Large intestine (tissue), 3 donors: ENCODE measurements around the gene CFLAR. TPM values are rescaled to one million over a fixed set of nuclear protein-coding genes. Genes with fewer than 3 reads are reported as not detected.
A peak's percentile ranks its signal among the peaks of the same experiment; 100 is the strongest.
"Not testable (repeated sequence)": the region's sequence is repeated elsewhere in the genome, so short reads cannot be mapped to it uniquely, and the experiment has no call there.

ENCODE experiments used
- DNase-seq, 2 donors: peaks; one replicate each; pipeline versions ENCODE4 v3.0.0 to v3.0.0-alpha.2; 2013
- H3K27ac ChIP-seq: one replicate; pipeline ENCODE4 v1.5.1; 2013; ENCODE audit warnings: low read length
- H3K27me3 ChIP-seq: 2 replicates; pipeline ENCODE4 v1.6.1; 2013; ENCODE audit warnings: low read length; ENCODE audit not compliant: control insufficient read depth, insufficient read depth
- H3K36me3 ChIP-seq: 2 replicates; pipeline ENCODE4 v1.6.1; 2013; ENCODE audit warnings: low read length; ENCODE audit not compliant: control insufficient read depth, insufficient read depth
- H3K4me1 ChIP-seq: one replicate; pipeline ENCODE4 v1.6.1; 2013; ENCODE audit warnings: low read length; ENCODE audit not compliant: control insufficient read depth, insufficient read depth
- H3K4me3 ChIP-seq: one replicate; pipeline ENCODE4 v1.5.1; 2013; ENCODE audit warnings: low read length
- H3K9me3 ChIP-seq: one replicate; pipeline ENCODE4 v1.6.1; 2013; ENCODE audit warnings: mild to moderate bottlenecking, low read depth, low read length, moderate library complexity; ENCODE audit not compliant: control insufficient read depth
- WGBS: methylation state at CpG from one replicate; pipeline ENCODE4 v1.1.5; 2013; ENCODE audit warnings: low lambda C conversion rate; ENCODE audit not compliant: insufficient coverage; 5-methylcytosine and 5-hydroxymethylcytosine counted together
- polyA plus RNA-seq: library from polyadenylated mRNA; unstranded; fragments of 120-200 nt; gene quantifications from one replicate; pipeline ENCODE4 v1.2.1, GENCODE V29; 2013

CFLAR gene
- polyA plus RNA-seq, 1 donor = 90.6 TPM

- Histone ChIP-seq H3K4me3 (no peak overlapping the region), H3K9me3 (no peaks in the 10 kb centered on the region), H3K4me1 (no peaks in the 10 kb centered on the region), H3K27me3 (no peaks in the 10 kb centered on the region), H3K36me3 (no peaks in the 10 kb centered on the region), H3K27ac (no peak overlapping the region)
- no peak for DNase-seq
- WGBS = 100% methylated on average over 1 of the region's 3 CpGs
Measured at GRCh38 chr2:201100497-201100896, 15.5 kb upstream of the CFLAR start.

- no peaks in the 10 kb centered on the region for H3K36me3 ChIP-seq
- no CpG with 5 or more reads among the region's 1 CpG for WGBS
- H3K4me1 ChIP-seq = no peaks in the 10 kb centered on the region
- H3K9me3 ChIP-seq = no peaks in the 10 kb centered on the region
- DNase-seq = no peak
- no peak overlapping the region for H3K4me3 ChIP-seq
- no peaks in the 10 kb centered on the region for H3K27me3 ChIP-seq
- H3K27ac ChIP-seq = no peak overlapping the region
Measured at GRCh38 chr2:201105759-201106158, 10.2 kb upstream of the CFLAR start.

DNA sequence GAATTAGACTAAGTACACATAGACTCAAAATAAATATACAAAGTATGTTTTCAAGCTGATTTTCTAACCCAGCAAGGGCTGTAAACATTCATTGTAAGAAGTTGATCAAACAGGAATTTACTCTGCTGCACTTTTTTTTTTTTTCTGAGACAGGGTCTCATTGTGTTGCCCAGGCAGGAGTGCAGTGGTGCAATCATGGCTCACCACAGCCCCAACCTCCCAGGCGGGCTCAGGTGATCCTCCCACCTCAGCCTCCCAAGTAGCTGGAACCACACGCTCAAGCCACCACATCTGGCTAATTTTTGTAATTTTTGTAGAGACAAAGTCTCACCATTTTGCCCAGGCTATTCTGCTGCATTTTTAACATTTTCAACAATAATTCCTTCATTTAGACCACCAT, 8.3 kb upstream of the CFLAR start:
- Histone ChIP-seq H3K27me3 (no peaks in the 10 kb centered on the region), H3K4me1 (no peaks in the 10 kb centered on the region), H3K27ac (no peak overlapping the region), H3K36me3 (no peaks in the 10 kb centered on the region), H3K9me3 (no peaks in the 10 kb centered on the region), H3K4me3 (no peak overlapping the region)
- no peak for DNase-seq
- no CpG with 5 or more reads among the region's 2 CpGs for WGBS

DNA sequence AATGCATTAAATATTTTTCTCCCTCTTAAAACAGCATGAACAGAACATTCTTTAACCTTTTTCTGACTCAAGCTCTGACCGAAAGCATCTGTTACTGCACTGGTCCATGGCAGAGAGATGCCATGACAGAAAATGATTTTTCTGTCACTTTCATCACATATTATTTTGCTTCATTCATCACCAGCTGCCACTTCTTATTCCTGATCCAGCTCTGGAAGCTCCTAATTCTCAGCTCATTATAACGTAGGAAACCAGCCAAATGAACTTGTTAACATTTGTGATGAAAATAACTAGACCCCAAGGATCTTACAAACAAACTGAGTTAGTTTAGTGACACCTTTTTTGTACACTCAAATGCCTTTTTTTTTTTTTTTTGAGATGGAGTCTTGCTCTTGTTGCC, 7.6 kb upstream of the CFLAR start:
- H3K27me3 ChIP-seq = no peaks in the 10 kb centered on the region
- no peak overlapping the region for H3K4me3 ChIP-seq
- no peaks in the 10 kb centered on the region for H3K4me1 ChIP-seq
- WGBS = 100% methylated on average over 2 of the region's 2 CpGs
- H3K27ac ChIP-seq = no peak overlapping the region
- H3K36me3 ChIP-seq = no peaks in the 10 kb centered on the region
- DNase-seq = no peak
- H3K9me3 ChIP-seq = no peaks in the 10 kb centered on the region

DNA sequence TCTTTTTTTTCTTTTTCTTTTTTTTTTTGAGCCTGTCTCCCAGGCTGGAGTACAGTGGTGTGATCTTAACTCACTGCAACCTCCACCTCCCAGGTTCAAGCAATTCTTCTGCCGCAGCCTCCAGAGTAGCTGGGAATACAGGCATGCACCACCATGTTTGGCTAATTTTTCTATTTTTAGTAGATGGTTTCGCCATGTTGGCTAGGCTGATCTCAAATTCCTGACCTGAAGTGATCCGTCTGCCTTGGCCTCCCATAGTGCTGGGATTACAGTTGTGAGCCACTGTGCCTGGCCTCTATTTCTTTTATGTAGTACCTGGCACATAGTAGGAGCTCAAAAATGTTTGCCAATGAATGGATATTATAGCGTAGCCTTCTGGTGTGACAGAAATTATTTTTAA, 6.8 kb upstream of the CFLAR start:
- Histone ChIP-seq H3K4me3 (no peak overlapping the region), H3K9me3 (no peaks in the 10 kb centered on the region), H3K36me3 (no peaks in the 10 kb centered on the region), H3K27ac (no peak overlapping the region), H3K27me3 (no peaks in the 10 kb centered on the region), H3K4me1 (no peaks in the 10 kb centered on the region)
- no CpG with 5 or more reads among the region's 4 CpGs for WGBS
- no peak for DNase-seq

DNA sequence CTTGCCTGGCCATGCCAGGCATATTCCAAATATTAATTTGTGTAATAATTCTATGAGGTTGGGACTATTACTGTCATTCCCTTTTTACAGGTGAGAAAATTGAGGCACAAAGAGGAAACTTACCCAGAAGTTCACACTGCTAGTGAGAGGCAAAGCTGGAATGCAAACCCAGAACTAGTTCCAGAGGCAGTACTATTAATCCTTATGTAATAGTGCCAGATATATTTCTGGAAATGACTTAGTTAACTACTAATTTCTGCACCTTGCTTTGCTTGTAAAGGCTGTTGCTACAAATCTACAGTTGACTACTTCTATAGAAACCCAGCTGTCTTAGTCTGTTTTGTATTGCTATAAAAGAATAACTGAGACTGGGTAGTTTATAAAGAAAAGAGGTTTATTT, 5.3 kb upstream of the CFLAR start:
- Histone ChIP-seq H3K36me3 (no peaks in the 10 kb centered on the region), H3K4me1 (peaks cover 2% of the 10 kb centered on the region), H3K27me3 (no peaks in the 10 kb centered on the region), H3K9me3 (peaks cover 5% of the 10 kb centered on the region), H3K4me3 (no peak overlapping the region), H3K27ac (no peak overlapping the region)
- DNase-seq = no peak

- no peak for DNase-seq
- no peaks in the 10 kb centered on the region for H3K36me3 ChIP-seq
- H3K4me1 ChIP-seq = peaks cover 5% of the 10 kb centered on the region
- WGBS = no CpG with 5 or more reads among the region's 3 CpGs
- H3K9me3 ChIP-seq = peaks cover 5% of the 10 kb centered on the region
- no peaks in the 10 kb centered on the region for H3K27me3 ChIP-seq
- H3K27ac ChIP-seq = no peak overlapping the region
- H3K4me3 ChIP-seq = no peak overlapping the region
Measured at GRCh38 chr2:201111096-201111495, 4.9 kb upstream of the CFLAR start.

DNA sequence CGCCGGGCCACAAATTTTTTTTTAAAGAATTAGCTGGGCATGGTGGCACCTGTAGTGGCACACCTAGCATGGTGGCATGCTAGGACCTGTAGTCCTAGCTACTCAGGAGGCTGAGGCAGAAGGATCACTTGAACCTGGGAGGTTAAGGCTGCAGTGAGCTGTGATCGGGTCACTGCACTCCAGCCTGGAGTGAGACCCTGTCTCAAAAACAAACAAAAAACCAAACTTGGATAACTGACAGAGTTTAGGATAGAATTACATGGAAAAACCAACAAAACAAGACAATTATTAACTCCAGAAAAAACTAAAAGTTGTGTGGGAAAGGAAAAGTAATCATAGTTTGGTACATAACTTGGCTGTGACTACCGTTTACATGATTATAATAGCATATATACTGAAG, 1.6 kb upstream of the CFLAR start:
- Histone ChIP-seq H3K9me3 (peaks cover 5% of the 10 kb centered on the region), H3K36me3 (no peaks in the 10 kb centered on the region), H3K27ac (no peak overlapping the region), H3K4me1 (peaks cover 5% of the 10 kb centered on the region), H3K4me3 (no peak overlapping the region), H3K27me3 (no peaks in the 10 kb centered on the region)
- WGBS = 43% methylated on average over 1 of the region's 4 CpGs
- DNase-seq = no peak

- Histone ChIP-seq H3K4me3 (no peak overlapping the region), H3K9me3 (peaks cover 5% of the 10 kb centered on the region), H3K27me3 (no peaks in the 10 kb centered on the region), H3K27ac (no peak overlapping the region), H3K36me3 (no peaks in the 10 kb centered on the region), H3K4me1 (peaks cover 5% of the 10 kb centered on the region)
- DNase-seq = no peak
Measured at GRCh38 chr2:201114846-201115245, 1.1 kb upstream of the CFLAR start.

DNA sequence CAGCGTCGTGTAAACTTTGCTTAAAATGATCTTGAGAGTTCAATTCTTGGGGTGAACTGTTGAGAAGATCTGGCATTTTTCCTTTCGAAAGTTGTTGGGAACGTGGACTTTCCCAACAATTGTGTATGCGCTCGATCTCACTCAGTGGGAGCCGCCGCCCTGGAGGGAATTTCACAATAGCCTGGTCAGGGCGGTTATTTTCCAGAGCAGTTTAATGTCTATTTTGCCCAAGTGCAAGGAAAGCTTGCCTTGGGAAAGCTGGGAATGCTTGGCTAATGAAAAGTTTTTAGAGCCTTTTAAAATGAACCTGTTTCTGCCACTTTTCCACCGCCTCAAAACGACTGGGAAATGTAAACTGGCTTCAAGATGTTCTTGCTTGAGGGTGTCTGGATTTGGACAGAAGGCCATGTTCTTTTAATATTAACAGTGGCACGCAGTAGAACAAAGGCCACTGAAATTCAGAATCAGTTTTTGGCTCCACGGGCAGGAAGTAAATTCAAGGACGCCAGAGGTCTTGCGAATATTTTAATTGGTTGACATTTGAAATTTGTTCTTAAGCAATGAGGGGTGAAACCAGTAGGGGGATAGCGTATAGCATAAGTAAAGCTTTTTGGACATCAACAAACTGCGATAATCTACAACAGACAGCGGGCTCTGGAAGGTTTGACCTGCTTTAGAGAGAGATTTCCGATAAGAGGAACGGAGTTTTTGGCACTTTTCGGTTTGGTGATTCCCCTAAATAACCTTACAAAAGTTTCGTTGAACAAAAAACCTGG, 1.2 kb downstream of the CFLAR start:
- Histone ChIP-seq H3K36me3 (no peaks in the 10 kb centered on the region), H3K4me3 (peak overlapping the region; percentile 83), H3K9me3 (peaks cover 5% of the 10 kb centered on the region), H3K27me3 (no peaks in the 10 kb centered on the region), H3K27ac (peak overlapping the region; percentile 92), H3K4me1 (peaks cover 13% of the 10 kb centered on the region)
- DNase-seq = peak; percentile 65 to 89
- 0% methylated on average over 3 of the region's 22 CpGs for WGBS

DNA sequence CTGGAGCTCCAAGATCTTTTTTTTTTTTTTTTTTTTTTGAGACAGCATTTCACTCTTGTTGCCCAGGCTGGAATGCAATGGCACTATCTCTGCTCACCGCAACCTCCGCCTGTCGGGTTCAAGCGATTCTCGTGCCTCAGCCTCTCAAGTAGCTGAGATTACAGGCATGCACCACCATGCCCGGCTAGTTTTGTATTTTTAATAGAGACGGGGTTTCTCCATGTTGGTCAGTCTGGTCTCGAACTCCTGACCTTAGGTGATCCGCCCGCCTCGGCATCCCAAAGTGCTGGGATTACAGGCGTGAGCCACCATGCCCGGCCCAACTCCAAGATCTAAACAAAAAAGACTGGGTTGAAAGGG, 1.8 kb downstream of the CFLAR start:
- peak overlapping the region; percentile 92 for H3K27ac ChIP-seq
- peaks cover 18% of the 10 kb centered on the region for H3K4me1 ChIP-seq
- not testable (repeated sequence) for DNase-seq, H3K36me3 ChIP-seq, H3K27me3 ChIP-seq, H3K9me3 ChIP-seq
- H3K4me3 ChIP-seq = peak overlapping the region; percentile 83
- WGBS = 40% methylated on average over 1 of the region's 13 CpGs
